AG09309 (cell line): ENCODE data around the gene CDKAL1.
"Not testable (repeated sequence)": the region's sequence is repeated elsewhere in the genome, so short reads cannot be mapped to it uniquely, and the experiment has no call there.

Experiments
- DNase-seq: peaks from one replicate; pipeline ENCODE4 v3.0.0-alpha.2; 2010; ENCODE audit warnings: low read depth
- H3K4me3 ChIP-seq: 2 replicates; pipeline ENCODE4 v1.5.1; 2011; ENCODE audit warnings: mild to moderate bottlenecking, low read depth, low read length, moderate library complexity; ENCODE audit not compliant: control insufficient read depth
- TF ChIP-seq, protein P1 (sequence below): IDR thresholded peaks from 2 replicates; pipeline ENCODE4 v1.5.1; 2011; ENCODE audit warnings: mild to moderate bottlenecking, low read depth, low read length, inconsistent platforms; ENCODE audit not compliant: insufficient read depth, control insufficient read depth; ENCODE audit errors: missing control alignments

CDKAL1 gene

DNA sequence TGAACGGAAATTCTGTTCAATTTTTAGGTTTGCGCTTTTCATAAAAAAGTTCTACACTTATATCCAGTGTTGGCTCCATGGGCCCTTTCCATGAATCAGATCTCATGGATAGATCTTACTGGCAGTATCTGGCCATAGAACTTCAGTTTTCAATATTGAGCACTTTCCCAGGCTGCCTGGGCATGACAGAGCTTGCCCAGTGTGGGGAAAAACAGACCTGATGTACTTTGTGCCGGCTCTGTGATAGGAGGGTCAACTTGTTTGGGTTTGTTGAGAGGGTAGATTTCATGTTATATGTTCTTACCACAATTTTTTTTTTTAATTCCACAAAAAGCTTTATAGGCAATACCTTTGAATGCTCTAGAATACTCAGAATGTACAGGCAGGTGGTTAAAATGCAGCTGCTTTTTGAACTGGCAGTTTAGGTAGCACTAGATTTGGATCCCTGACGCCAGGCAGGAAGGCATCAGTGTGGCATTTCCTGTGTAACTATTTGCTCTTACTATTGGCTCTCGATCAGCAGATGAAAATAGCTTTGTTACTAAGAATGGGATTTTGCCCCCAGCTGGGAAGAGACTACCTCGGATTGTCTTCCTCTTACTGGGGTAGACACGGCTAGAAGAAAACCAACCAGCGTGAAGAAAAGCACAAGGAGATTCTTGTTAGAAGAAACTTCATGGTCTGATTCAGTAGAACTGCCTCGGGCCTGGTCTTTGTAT, 654.4 kb downstream of the CDKAL1 start:
- no peak overlapping the region for H3K4me3 ChIP-seq
- TF ChIP-seq, protein P1, sequence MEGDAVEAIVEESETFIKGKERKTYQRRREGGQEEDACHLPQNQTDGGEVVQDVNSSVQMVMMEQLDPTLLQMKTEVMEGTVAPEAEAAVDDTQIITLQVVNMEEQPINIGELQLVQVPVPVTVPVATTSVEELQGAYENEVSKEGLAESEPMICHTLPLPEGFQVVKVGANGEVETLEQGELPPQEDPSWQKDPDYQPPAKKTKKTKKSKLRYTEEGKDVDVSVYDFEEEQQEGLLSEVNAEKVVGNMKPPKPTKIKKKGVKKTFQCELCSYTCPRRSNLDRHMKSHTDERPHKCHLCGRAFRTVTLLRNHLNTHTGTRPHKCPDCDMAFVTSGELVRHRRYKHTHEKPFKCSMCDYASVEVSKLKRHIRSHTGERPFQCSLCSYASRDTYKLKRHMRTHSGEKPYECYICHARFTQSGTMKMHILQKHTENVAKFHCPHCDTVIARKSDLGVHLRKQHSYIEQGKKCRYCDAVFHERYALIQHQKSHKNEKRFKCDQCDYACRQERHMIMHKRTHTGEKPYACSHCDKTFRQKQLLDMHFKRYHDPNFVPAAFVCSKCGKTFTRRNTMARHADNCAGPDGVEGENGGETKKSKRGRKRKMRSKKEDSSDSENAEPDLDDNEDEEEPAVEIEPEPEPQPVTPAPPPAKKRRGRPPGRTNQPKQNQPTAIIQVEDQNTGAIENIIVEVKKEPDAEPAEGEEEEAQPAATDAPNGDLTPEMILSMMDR, result no peak
- DNase-seq, result no peak

DNA sequence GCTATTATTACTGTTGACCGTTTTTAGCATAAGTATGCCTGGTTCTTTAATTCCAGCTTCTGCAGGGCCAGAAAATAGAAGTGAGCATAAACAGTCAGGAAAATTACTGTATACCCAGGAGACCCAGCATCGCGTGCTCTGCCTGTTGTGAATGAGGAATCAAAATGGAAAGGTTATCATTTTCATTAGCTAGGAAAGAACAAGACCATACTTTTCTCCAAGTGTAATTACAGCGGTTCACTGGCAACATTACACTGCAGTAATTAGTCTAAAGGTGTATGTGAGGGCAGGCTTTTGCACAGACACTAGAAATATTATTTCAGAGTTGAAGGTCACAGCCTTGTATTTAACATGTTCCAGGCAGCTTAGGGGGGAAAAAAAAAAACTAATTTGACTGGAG, 655.5 kb downstream of the CDKAL1 start:
- DNase-seq, result no peak
- H3K4me3 ChIP-seq, result no peak overlapping the region
- TF ChIP-seq, protein P1, result no peak

DNA sequence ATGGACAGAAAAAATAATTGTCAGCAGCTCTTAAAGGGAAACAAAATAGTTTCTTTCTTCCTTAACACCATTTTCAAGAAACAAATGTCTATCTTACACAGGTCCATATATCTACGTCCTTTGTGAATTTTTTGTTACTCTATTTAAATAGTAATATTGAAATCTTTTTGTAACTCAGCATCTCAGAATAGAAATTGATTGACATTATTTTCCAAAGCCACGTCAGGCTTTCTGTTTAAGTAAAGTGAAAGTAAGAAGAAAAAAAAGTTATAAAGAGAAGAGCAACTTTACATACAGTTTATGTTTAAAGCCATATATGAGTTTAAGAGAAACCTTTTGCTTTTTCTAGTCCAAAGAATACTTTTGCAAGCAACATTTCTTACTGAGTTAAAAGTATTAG, 656.4 kb downstream of the CDKAL1 start:
- TF ChIP-seq, protein P1, result no peak
- DNase-seq, result no peak
- H3K4me3 ChIP-seq, result no peak overlapping the region

DNA sequence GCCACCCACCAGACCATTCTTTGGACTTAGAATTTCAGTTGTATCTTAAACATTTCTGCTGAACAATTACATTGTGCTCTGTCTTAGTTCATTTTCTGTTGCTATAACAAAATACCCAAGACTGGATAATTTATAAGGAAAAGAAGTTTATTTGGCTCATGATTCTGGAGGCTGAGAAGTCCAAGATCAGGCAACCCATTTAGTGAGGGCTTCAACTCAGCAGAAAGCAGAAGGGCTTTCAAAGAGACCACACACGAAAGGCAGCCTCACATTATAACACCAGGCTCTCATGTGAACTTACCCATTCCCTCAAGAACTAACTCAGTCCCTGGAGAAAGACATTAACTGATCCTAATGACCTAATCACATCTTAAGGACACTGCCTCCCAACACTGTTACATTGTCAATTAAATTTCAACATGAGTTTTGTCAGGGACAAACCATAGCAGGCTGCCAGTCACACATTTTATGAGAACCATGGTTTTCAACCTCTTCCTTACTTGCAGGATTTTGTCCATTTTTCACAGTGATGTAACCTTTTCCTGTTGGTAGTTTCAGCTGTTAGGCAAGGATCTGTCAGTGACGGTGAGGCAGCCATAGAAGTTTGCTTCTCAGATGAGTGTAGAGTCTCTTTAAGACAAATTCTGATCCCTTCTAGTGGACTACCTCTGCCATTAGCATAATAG, 659.7 kb downstream of the CDKAL1 start:
- DNase-seq, result no peak
- TF ChIP-seq, protein P1, result no peak
- H3K4me3 ChIP-seq, result no peak overlapping the region

DNA sequence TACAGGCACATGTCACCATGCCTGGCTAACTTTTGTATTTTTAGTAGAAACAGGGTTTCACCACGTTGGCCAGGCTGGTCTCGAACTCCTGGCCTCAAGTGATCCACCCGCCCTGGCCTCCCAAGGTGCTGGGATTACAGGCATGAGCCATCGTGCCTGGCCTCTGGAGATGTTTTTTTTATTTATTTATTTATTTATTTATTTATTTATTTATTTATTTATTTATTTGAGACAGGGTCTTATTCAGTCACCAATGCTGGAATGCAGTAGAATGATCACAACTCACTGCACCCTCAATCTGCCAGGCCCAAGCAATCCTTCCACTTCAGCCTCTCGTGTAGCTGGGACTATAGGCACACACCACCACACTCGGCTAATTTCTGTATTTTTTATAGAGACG, 661.0 kb downstream of the CDKAL1 start:
- not testable (repeated sequence) for DNase-seq, H3K4me3 ChIP-seq

DNA sequence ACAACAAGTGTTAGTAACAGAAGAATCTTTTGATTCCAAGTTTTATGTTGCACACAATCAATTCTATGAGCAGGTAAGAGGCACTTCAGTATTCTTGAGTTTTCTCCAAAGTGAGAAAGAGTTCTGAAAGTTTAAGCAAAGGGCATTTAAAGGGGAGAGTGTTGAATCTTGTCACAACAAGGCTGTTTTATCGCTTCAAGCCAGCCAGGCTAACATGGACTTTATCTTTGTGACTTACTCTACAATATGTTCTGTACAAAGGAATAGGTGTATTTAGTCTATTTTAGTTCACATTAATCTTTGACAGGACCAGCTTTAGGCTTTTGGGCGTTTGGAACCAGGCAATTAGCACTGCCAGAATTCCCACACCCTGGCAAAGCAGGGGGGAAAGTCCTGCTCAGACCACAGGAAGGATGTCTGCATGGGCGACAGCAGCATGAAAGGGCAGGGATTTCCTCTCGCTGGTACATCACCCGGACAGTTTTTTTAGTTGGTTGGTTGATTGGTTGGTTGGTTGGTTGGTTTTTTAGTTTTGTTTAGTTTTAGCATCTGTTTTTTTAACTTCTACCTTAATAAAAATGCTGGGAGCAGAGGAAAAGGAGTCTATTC, 663.9 kb downstream of the CDKAL1 start:
- H3K4me3 ChIP-seq, result no peak overlapping the region
- TF ChIP-seq, protein P1, result no peak

DNA sequence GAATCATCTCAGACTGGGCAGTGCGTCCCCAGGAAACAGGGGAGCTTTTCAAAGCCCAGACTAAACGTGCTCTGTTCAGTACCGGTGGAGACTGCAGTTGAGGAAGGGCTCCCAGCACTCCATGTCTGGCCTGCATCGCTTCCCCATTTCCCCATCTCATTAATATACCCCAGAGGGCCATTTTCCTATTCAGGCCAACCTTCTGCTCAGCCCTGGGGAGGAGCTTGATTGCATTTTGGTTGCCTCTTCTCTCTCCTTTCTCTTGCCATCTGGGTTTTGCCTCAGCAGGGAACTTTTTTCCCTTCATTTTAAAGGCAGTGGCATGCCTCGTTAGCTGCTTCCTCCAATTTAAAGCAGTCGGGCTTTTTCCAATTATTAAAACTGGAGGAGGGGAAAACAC, 665.0 kb downstream of the CDKAL1 start:
- TF ChIP-seq, protein P1, result no peak
- DNase-seq, result no peak
- H3K4me3 ChIP-seq, result no peak overlapping the region

More for the DNA sequence above, 663.9 kb downstream of the CDKAL1 start:
- DNase-seq, result no peak
